H7 (cell line): ENCODE measurements around the gene TMSB4X. TPM values are rescaled to one million over a fixed set of nuclear protein-coding genes. Genes with fewer than 3 reads are reported as not detected.
"Not testable (repeated sequence)": the region's sequence is repeated elsewhere in the genome, so short reads cannot be mapped to it uniquely, and the experiment has no call there.

Experiments used
- DNase-seq: peaks from one replicate; pipeline ENCODE4 v3.0.0; 2012
- H3K27me3 ChIP-seq: 2 replicates; pipeline ENCODE4 v1.6.0; 2011; ENCODE audit warnings: mild to moderate bottlenecking, low read length; ENCODE audit not compliant: control insufficient read depth, insufficient read depth
- H3K36me3 ChIP-seq: replicated peaks from 2 replicates; pipeline ENCODE4 v1.5.1; 2011; ENCODE audit warnings: low read length; ENCODE audit not compliant: control insufficient read depth, insufficient read depth
- H3K4me3 ChIP-seq: 2 replicates; pipeline ENCODE4 v1.5.1; 2011; ENCODE audit warnings: low read depth, mild to moderate bottlenecking, control low read depth, low read length, moderate library complexity; ENCODE audit not compliant: insufficient read depth
- total RNA-seq: library from RNA; depleted of rRNA; stranded (reverse); fragments of >200 nt; shearing (Covaris generic); gene quantifications from 2 replicates; pipeline ENCODE4 v1.2.3, GENCODE V29; 2014

TMSB4X gene
- total RNA-seq, 1 experiment from 2014 or later, result 11,693 TPM

GRCh38 chrX:13008189-13008533 is 33.3 kb downstream of the TMSB4X start:
- no peak overlapping the region for H3K4me3 ChIP-seq
- no peaks in the 10 kb centered on the region for H3K27me3 ChIP-seq
- no peaks in the 10 kb centered on the region for H3K36me3 ChIP-seq
- no peak for DNase-seq

DNA sequence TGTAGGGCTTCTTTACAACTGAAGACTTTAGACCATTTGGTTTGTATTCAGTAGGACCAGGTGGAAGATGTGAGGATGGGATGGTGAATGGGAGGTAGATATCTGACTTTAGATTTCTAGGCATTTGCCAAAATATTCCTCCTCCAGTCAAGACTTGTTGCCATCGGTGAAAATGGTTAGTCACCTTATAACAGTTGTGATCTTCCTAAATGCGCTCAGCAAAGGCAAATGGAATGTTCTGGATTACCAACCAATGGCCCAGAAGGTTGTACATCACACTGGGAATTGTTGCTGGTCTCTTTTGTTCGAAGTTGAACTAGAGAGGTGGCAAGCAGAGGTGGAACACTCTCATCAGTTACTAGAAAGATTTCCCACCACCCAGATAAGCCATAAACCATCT is 33.9 kb downstream of the TMSB4X start:
- Histone ChIP-seq H3K36me3 (no peaks in the 10 kb centered on the region), H3K27me3 (no peaks in the 10 kb centered on the region), H3K4me3 (no peak overlapping the region)
- DNase-seq, result no peak

DNA sequence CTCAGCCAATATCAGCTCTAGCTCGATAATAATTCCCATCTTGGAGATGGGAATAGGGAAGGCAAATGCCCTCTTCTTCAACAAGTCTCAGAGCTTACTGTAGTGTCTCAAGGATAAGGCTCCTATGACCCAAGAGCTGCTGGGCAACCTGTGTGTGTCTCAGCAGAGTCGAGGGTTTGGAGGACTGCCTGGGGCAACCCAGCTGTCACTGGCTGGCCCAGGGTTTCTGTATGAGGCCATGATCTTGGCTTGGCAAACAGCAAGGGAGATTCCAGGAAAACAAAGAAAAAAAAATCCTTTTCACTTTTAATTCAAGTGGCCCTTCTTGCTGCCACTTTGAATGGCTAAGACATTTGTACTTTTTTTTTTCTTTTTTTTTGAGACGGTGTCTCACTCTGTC is 34.4 kb downstream of the TMSB4X start:
- no peak overlapping the region for H3K4me3 ChIP-seq
- no peaks in the 10 kb centered on the region for H3K36me3 ChIP-seq
- no peak for DNase-seq
- H3K27me3 ChIP-seq, result no peaks in the 10 kb centered on the region

DNA sequence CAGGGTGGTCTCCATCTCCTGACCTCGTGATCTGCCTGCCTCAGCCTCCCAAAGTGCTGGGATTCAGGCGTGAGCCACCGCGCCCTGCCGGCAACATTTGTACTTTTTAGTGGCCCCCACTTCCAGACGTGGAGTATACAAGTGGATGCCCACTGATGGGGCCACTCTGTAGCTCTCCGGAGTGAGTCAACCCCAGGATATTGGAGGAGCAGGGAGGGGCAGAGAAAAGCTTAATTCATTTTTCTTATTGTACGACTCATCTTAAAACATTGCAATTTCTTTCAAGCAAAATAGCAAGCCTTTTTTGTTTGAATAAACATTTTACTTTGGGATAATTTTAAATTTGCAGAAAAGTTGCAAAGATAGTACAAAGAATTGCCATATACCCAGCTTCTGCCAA is 34.9 kb downstream of the TMSB4X start:
- no peak overlapping the region for H3K4me3 ChIP-seq
- H3K36me3 ChIP-seq, result no peaks in the 10 kb centered on the region
- DNase-seq, result no peak
- H3K27me3 ChIP-seq, result no peaks in the 10 kb centered on the region

- no peaks in the 10 kb centered on the region for H3K27me3 ChIP-seq
- no peaks in the 10 kb centered on the region for H3K36me3 ChIP-seq
- no peak for DNase-seq
- H3K4me3 ChIP-seq, result no peak overlapping the region
Measured at GRCh38 chrX:13010546-13010945, 35.6 kb downstream of the TMSB4X start.

- Histone ChIP-seq H3K36me3 (no peaks in the 10 kb centered on the region), H3K4me3 (no peak overlapping the region), H3K27me3 (no peaks in the 10 kb centered on the region)
- DNase-seq, result no peak
Measured at GRCh38 chrX:13013363-13014110, 38.6 kb downstream of the TMSB4X start.

DNA sequence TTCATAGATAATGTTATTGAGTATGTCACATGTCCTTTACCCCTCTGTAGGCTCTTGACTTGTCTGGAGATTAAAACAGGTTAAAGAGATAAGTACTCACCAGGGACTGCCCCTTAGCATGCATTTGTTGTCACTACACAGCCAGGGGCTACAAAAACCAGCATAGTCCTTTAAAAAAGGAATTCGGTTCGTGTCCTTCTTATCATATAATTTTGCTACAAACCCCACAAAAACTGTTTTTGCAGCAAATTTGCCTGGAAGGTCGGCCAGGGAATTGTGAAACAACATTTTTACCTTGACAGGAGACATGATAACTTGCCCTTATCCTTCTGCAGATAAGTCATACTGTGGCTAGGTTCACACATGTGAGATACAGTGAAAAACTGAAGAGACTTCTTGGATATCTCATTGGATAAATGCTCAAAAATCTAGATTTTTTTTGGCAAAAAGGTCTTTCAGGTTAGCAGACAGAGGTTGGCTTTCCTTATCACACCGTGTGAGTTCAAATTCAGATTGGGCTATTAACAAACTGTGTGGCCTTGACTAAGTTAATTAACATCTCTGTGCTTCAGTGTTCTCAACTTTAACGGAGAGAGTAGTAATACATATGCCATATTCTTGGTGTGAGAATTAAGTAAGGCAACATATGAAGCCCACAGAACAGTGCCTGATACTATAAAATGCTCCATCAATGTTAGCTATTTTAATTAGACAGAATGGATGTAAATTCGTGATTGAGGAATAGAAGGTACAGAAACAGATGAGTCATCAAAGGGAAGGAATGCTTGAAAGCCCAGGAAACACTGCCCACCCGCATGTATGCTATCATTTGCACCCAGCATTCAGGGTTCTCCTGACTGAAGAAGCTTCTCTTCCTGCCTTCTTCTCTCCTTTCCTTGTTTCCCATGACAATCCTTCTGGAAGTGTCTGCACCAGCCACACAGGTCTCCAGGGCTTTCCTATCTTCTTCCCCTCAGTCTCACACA is 39.5 kb downstream of the TMSB4X start:
- H3K36me3 ChIP-seq, result no peaks in the 10 kb centered on the region
- H3K4me3 ChIP-seq, result no peak overlapping the region
- H3K27me3 ChIP-seq, result no peaks in the 10 kb centered on the region
- no peak for DNase-seq

GRCh38 chrX:13015536-13016236 is 40.8 kb downstream of the TMSB4X start:
- no peaks in the 10 kb centered on the region for H3K36me3 ChIP-seq
- no peaks in the 10 kb centered on the region for H3K27me3 ChIP-seq
- H3K4me3 ChIP-seq, result no peak overlapping the region
- DNase-seq, result no peak

- H3K36me3 ChIP-seq, DNase-seq, H3K27me3 ChIP-seq, H3K4me3 ChIP-seq: not testable (repeated sequence)
Measured at GRCh38 chrX:13016731-13017130, 41.8 kb downstream of the TMSB4X start.

GRCh38 chrX:13022926-13023325 is 48.0 kb downstream of the TMSB4X start:
- no peak for DNase-seq
- Histone ChIP-seq H3K27me3 (no peaks in the 10 kb centered on the region), H3K36me3 (no peaks in the 10 kb centered on the region), H3K4me3 (no peak overlapping the region)

GRCh38 chrX:13023567-13023966 is 48.7 kb downstream of the TMSB4X start:
- Histone ChIP-seq H3K27me3 (no peaks in the 10 kb centered on the region), H3K4me3 (no peak overlapping the region), H3K36me3 (no peaks in the 10 kb centered on the region)
- DNase-seq, result no peak

DNA sequence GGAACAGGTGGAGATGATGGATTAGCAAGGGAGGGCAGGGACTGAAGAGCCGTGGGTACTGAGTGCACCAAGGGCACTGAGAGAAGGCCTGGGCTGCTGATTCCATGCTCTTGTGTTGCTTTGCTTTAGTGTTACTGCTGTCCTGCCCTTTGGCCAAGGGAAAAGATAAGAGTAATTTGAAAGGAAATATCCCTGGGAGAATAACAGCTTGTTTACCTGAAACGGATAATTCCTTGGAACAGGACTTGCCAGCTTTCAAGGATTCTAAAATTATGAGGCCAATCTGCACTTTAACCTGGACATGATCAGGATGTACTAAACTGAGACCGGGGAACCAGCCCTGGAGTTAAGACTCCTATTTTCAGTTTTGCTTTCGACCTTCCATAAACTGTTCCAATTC is 49.1 kb downstream of the TMSB4X start:
- Histone ChIP-seq H3K4me3 (no peak overlapping the region), H3K36me3 (no peaks in the 10 kb centered on the region), H3K27me3 (no peaks in the 10 kb centered on the region)
- DNase-seq, result no peak

DNA sequence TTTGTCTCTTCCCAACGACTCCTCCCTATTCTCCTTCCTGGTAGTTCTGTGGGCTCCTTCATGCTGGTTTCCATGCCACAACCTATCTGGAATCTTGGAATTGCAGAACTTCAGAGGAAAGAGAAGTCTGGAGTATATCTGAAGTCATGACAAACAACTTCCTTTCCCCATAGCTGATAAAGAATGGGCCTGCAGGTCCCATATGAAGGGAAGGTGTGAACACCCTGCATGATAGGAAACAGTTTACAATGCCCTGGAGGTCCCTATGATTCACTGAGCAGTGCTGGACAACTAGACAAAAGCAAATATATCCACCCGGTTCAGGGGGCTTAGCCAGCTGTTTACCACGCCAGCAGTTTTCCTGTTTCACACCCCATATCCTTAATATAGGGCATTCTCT is 50.1 kb downstream of the TMSB4X start:
- no peak overlapping the region for H3K4me3 ChIP-seq
- H3K27me3 ChIP-seq, result no peaks in the 10 kb centered on the region
- H3K36me3 ChIP-seq, result no peaks in the 10 kb centered on the region
- no peak for DNase-seq
